NCI-H1694 treated with DMSO at 0.1 percent for 48 hours (cell line): ENCODE measurements around the gene CLUH.

Experiments
- DNase-seq: peaks from one replicate; lab custom pipeline; 2025; lab: John Stamatoyannopoulos, UW

Gene CLUH

GRCh38 chr17:2718150-2718938, 6.8 kb upstream of the CLUH start:
- no peak for DNase-seq

- DNase-seq, result no peak
Measured at GRCh38 chr17:2716649-2717048, 5.1 kb upstream of the CLUH start.

- DNase-seq, result no peak
Measured at GRCh38 chr17:2713881-2714280, 2.3 kb upstream of the CLUH start.

DNA sequence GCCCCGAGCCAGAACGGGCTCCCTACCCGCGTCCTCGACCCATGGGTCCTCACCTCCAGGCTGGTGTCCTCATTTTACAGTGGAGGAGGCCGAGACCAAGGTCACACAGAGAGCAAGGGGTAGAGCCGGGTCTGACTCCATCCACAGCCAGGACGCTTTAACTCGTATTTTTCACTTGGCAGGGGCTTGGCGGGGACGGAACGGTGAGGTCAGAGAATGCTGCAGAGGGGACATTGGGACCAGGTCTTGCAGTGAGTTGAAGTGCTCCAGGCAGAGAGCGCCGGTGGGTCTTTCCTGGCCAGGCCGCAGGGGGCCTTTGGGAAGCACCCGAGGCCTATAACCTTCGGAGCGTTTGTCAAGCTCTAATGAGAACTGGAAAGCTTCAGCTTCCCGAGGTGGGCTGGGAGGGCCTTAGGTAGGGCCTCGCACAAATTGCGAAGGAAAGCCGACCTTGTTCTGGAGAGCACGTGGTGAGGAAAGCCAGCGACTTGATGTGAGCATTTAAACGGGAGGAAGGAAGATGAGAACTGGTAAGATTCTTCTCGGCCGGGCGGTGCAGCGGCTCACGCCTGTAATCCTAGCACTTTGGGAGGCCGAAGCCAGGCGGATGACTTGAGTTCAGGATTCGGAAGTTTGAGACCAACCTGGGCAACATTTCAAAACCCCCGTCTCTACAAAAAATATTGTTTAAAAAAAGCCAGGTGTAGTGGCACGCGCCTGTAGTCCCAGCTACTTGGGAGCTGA, 908 bp upstream of the CLUH start:
- DNase-seq, result no peak

GRCh38 chr17:2710803-2711607, 559 bp downstream of the CLUH start:
- DNase-seq, result no peak

DNA sequence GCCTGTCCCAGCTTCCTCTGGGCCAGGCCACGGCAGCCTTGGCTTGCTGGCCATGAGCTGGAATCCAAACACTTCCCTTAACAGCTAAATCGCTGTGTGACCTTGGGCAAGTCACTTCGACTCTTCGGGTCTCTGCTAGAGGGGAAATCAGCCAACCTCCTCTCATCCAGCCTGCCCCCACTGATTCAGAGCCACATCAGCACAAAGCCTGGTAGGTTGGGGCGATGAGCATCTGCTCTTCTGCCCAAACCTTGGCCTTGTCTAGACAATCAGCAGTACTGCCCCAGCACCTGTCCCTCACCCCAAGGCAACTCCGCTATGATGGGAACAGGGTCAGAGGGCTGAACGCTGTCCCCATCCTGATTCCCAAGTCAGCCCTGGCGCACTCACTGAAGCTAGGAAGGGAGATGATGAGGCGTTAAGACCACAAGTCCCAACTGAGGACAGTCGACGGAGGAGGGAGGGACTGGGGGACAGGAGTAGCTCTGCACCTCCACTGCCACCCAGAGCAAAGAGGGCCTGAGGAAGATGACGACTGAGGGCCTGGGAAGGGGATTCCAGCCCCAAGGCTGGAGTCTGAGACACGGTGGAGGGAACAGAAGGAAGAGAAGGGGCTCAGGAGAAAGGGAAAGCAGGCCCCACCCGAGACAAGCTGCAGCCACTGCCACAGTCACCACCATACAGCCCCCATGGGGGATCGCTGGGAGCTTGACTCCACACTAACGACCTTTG, 1.3 kb downstream of the CLUH start:
- no peak for DNase-seq

GRCh38 chr17:2709183-2709661, 2.3 kb downstream of the CLUH start:
- DNase-seq, result no peak

GRCh38 chr17:2708585-2709182, 2.9 kb downstream of the CLUH start:
- DNase-seq, result no peak

GRCh38 chr17:2707721-2708584, 3.6 kb downstream of the CLUH start:
- DNase-seq, result peak; percentile 11

DNA sequence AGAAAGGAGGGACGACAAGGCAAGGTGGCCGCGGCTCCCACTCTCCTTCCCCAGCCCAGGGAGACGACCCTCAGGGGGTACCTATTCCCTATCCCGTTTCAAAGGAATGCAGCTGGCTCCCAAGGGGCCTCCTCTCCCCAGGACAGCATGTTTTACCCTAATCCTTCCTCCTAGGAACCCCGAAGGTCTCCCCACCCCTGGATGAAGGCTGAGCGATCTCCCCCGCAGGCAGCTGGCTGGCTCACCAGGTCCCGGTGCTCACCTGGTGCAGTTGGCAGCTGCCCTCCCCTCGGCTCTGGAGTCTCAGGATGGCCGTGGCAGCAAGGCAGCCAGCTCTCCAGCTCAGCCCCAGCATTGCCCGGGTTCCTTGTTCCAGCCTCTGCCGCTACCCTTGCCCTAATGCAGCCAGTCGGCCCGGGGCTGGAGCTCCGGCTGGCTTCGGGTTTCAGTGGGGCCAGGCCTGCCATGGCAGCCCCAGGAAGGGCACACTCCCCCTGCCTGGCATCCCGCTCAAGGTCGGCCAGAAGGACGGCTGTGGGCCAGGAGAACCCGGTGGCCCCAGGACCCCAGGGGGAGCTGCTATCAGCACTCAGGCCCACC, 4.6 kb downstream of the CLUH start:
- DNase-seq, result no peak

GRCh38 chr17:2705888-2706795, 5.4 kb downstream of the CLUH start:
- DNase-seq, result no peak

DNA sequence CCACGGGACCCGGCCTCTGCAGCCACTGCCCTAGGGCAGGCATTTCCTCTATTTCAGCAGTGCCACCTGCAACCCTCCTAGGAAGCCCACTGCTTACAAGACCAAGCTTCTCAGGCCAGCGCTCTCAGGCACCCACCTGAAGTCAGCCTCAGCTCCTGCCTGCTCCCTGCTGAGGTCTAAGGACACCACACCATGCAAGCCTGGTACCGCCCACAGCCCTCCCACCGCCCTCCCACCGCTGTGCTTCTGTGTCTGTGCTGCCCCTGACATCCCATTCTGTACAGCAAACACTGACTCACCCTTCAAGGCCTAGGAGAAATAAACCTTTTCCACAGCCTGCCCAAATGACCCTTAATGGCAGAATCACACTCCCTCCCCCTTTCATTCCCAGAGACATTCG, 6.3 kb downstream of the CLUH start:
- no peak for DNase-seq

GRCh38 chr17:2704890-2705248, 6.7 kb downstream of the CLUH start:
- no peak for DNase-seq

DNA sequence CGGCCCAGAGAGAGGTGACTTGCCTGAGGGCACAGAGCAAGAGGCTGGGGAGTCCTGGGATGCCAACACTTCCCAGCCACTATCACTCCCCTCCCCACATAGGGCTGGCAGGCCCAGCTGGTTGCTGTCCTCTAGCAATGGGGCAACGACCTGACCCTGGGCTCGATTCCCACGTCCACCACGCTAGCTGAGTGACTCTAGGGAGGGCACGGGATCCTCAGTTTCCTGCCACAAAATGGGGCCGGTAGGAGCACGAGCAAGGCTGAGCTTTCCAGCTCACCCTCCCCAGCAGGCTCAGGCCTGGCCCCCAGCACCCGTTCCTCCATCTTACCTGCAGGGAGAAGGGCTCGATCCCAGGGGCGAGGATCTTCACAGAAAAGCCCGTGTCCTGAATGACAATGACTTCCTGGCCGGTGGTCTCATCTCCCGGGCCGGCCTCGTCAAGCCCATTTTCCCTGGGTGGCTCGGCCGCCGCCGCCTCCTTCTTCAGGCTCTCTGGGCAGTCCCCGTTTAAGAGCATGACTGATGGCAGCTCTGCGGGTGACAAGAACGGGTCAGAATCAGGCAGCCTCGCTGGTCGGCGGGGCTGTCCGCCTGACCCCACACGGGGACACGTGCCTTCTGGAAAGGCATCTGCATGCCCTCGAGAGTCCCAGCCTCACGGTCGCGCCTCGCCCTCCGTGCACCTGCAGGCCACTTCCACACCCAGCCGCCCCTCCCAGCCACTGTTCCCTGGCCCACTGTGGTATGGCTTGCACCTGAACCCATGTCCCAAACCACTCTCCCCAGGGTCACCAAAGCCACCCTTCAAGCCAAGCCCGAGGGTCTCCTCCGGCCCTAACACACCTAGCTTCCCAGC, 7.3 kb downstream of the CLUH start:
- no peak for DNase-seq

DNA sequence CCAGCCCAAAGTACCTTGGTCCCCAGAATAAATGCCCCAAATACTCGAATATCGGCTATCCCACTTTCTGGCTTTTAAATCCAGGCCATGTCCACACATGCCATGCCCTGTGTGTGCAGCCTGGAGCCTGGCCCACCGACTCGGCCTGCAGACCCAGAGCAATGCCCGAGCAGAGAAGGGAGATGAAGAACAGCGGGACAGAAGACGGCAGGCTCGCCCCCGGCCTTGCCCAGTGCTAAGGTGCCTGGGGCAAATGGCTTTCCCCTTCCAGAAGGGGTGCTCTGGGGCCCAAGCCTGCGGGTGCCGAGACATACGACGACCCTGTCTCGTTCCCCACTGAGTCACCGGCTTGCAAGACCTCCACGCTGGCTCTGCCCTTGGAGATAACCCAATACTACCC, 8.0 kb downstream of the CLUH start:
- DNase-seq, result no peak

- DNase-seq, result no peak
Measured at GRCh38 chr17:2703181-2703580, 8.4 kb downstream of the CLUH start.

DNA sequence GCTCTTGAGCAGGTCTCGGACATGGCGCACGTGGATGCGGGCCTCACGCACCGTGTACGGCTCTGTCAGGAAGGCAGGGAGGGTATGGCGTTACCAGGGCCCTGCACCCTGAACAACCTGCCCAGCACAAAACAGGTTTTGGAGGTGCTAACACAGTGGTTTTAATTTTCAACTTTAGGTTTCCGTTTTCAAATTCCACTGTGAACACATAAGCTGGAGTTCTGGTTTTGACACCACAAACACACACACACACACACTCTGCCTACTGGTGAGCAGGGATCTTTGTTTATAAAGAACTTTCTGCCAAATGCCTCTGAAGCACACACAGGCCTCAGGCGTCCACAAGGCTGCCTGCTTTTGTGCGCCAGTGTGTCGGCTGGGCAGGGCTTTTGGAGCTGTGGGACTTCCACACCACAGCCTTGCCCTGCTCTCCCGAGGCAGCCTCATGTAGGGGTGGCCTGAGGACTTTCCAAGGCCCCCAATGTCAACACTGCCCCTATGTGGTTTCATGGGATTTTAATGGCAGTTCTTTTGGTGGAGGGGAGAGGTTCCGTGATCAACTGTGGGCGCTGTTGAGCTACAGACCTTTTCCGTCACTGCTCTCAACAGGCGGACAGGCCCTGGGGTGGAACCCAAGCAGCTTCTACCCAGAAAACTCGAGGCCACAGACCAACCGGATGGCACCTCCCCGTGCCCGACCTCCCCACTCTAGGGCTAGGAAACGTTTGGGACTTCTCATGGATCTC, 9.4 kb downstream of the CLUH start:
- DNase-seq, result no peak
